HEK293 (cell line): Measurements from ENCODE around the gene BTF3.

ENCODE experiments used
- CTCF ChIA-PET: fragments of 350-600 bp; formaldehyde crosslinking; extraction: SDS; loops from one replicate; lab custom pipeline; 2021; ENCODE audit warnings: antibody characterized with exemption; lab: Yijun Ruan, JAX
- POLR2A ChIA-PET: fragments of 300-600 bp; formaldehyde crosslinking; extraction: SDS; loops from one replicate; lab custom pipeline; 2020; ENCODE audit warnings: antibody characterized with exemption, inconsistent platforms; lab: Yijun Ruan, JAX
- H3K27ac ChIP-seq: fragments of 200-500 bp; sonication (Bioruptor generic); 2 replicates; pipeline ENCODE4 v1.5.1; 2014; ENCODE audit warnings: low read depth, low read length, control low read depth, inconsistent platforms; ENCODE audit errors: extremely low read depth
- H3K36me3 ChIP-seq, 2 experiments: fragments of 200-500 bp in 1 of 2; sonication (Bioruptor generic) in 1 of 2; 1 replicate in 1 of 2; 2 replicates in 1 of 2; pipeline ENCODE4 v1.5.1; 2014 to 2017; ENCODE audit warnings: inconsistent platforms in 2 of 2, low read length in 2 of 2; ENCODE audit not compliant: control insufficient read depth in 2 of 2, insufficient read depth in 1 of 2
- H3K4me1 ChIP-seq: fragments of 200-500 bp; sonication (Bioruptor generic); 2 replicates; pipeline ENCODE4 v1.5.1; 2014; ENCODE audit warnings: mild to moderate bottlenecking, low read length, inconsistent platforms; ENCODE audit not compliant: control insufficient read depth, insufficient read depth
- H3K4me3 ChIP-seq: 2 replicates; pipeline ENCODE4 v1.5.1; 2011; ENCODE audit warnings: low read depth, mild to moderate bottlenecking, control low read depth, low read length, moderate library complexity
- H3K9me3 ChIP-seq: fragments of 200-500 bp; sonication (Bioruptor generic); 2 replicates; pipeline ENCODE4 v1.5.1; 2014; ENCODE audit warnings: low read depth, low read length, inconsistent platforms; ENCODE audit not compliant: control insufficient read depth, insufficient read depth
- GFI1B ChIP-seq: fragments of 450-650 bp; formaldehyde crosslinking; IDR thresholded peaks from 2 replicates; pipeline ENCODE4 v1.5.1; 2016; ENCODE audit warnings: missing biosample characterization, missing genetic modification characterization
- HOXC10 ChIP-seq: sonication (generic); formaldehyde crosslinking; IDR thresholded peaks from 2 replicates; pipeline ENCODE4 v1.8.1; 2023; ENCODE audit warnings: mild to moderate bottlenecking, missing genetic modification reagents
- PRDM1 ChIP-seq: fragments of 450-650 bp; formaldehyde crosslinking; IDR thresholded peaks from 2 replicates; pipeline ENCODE4; 2016; ENCODE audit warnings: missing biosample characterization, missing genetic modification characterization
- SP2 ChIP-seq: fragments of 450-650 bp; formaldehyde crosslinking; IDR thresholded peaks from 2 replicates; pipeline ENCODE4 v1.5.1; 2016; ENCODE audit warnings: missing biosample characterization, missing genetic modification characterization
- SP3 ChIP-seq: fragments of 450-650 bp; formaldehyde crosslinking; IDR thresholded peaks from 2 replicates; pipeline ENCODE4 v1.5.1; 2016; ENCODE audit warnings: missing biosample characterization, missing genetic modification characterization
- ZBTB1 ChIP-seq: fragments of 450-650 bp; formaldehyde crosslinking; IDR thresholded peaks from 2 replicates; pipeline ENCODE4 v1.5.1; 2016; ENCODE audit warnings: missing biosample characterization, missing genetic modification characterization
- ZBTB20 ChIP-seq: fragments of 450-650 bp; formaldehyde crosslinking; IDR thresholded peaks from 2 replicates; pipeline ENCODE4 v1.5.1; 2016; ENCODE audit warnings: missing biosample characterization, missing genetic modification characterization
- ZBTB7A ChIP-seq: fragments of 450-650 bp; formaldehyde crosslinking; IDR thresholded peaks from 2 replicates; pipeline ENCODE4 v1.5.1; 2016; ENCODE audit warnings: low read depth, missing biosample characterization, missing genetic modification characterization
- ZFP69B ChIP-seq: fragments of 450-650 bp; formaldehyde crosslinking; IDR thresholded peaks from 2 replicates; pipeline ENCODE4 v1.5.1; 2016; ENCODE audit warnings: missing biosample characterization, missing genetic modification characterization
- ZNF175 ChIP-seq: fragments of 450-650 bp; formaldehyde crosslinking; IDR thresholded peaks from 2 replicates; pipeline ENCODE4 v1.5.1; 2016; ENCODE audit warnings: missing biosample characterization, missing genetic modification characterization
- ZNF202 ChIP-seq: fragments of 450-650 bp; formaldehyde crosslinking; IDR thresholded peaks from 2 replicates; pipeline ENCODE4 v1.5.1; 2016; ENCODE audit warnings: missing biosample characterization, missing genetic modification characterization, borderline replicate concordance
- ZNF48 ChIP-seq: fragments of 450-650 bp; formaldehyde crosslinking; IDR thresholded peaks from 2 replicates; pipeline ENCODE4 v1.5.1; 2016; ENCODE audit warnings: missing biosample characterization, missing genetic modification characterization
- ZNF549 ChIP-seq: fragments of 450-650 bp; IDR thresholded peaks from 2 replicates; pipeline ENCODE4 v1.5.1; 2018; ENCODE audit warnings: missing biosample characterization, missing genetic modification characterization, mild to moderate bottlenecking, inconsistent platforms, moderate library complexity
- ZNF660 ChIP-seq: fragments of 450-650 bp; IDR thresholded peaks from 2 replicates; pipeline ENCODE4 v1.5.1; 2018; ENCODE audit warnings: missing biosample characterization, mild to moderate bottlenecking, missing genetic modification characterization
- ZNF791 ChIP-seq: fragments of 450-650 bp; formaldehyde crosslinking; IDR thresholded peaks from 2 replicates; pipeline ENCODE4 v1.5.1; 2016; ENCODE audit warnings: missing biosample characterization, missing genetic modification characterization
- ZNF792 ChIP-seq: fragments of 450-650 bp; formaldehyde crosslinking; IDR thresholded peaks from 2 replicates; pipeline ENCODE4 v1.5.1; 2016; ENCODE audit warnings: missing biosample characterization, missing genetic modification characterization
- ZSCAN23 ChIP-seq: fragments of 450-650 bp; formaldehyde crosslinking; IDR thresholded peaks from 2 replicates; pipeline ENCODE4 v1.5.1; 2016; ENCODE audit warnings: missing biosample characterization, missing genetic modification characterization
- TF ChIP-seq, protein P1 (sequence below): fragments of 450-650 bp; formaldehyde crosslinking; IDR thresholded peaks from 2 replicates; pipeline ENCODE4 v1.5.1; 2016; ENCODE audit warnings: missing biosample characterization, missing genetic modification characterization
- TF ChIP-seq, protein P2 (sequence below): fragments of 450-650 bp; formaldehyde crosslinking; conservative IDR thresholded peaks from 2 replicates; pipeline ENCODE4 v1.5.1; 2016; ENCODE audit warnings: low read depth, missing biosample characterization, missing genetic modification characterization
- TF ChIP-seq, protein P3 (sequence below): fragments of 450-650 bp; formaldehyde crosslinking; IDR thresholded peaks from 2 replicates; pipeline ENCODE4 v1.5.1; 2016; ENCODE audit warnings: missing biosample characterization, missing genetic modification characterization
- TF ChIP-seq, protein P4 (sequence below): fragments of 450-650 bp; formaldehyde crosslinking; IDR thresholded peaks from 2 replicates; pipeline ENCODE4 v1.5.1; 2017; ENCODE audit warnings: missing biosample characterization, mild to moderate bottlenecking, missing genetic modification characterization, moderate library complexity
- TF ChIP-seq, protein P5 (sequence below): fragments of 450-650 bp; formaldehyde crosslinking; IDR thresholded peaks from 2 replicates; pipeline ENCODE4 v1.5.1; 2016; ENCODE audit warnings: missing biosample characterization, missing genetic modification characterization
- TF ChIP-seq, protein P6 (sequence below): fragments of 450-650 bp; formaldehyde crosslinking; IDR thresholded peaks from 2 replicates; pipeline ENCODE4 v1.5.1; 2016; ENCODE audit warnings: missing biosample characterization, missing genetic modification characterization, borderline replicate concordance

The BTF3 gene

DNA sequence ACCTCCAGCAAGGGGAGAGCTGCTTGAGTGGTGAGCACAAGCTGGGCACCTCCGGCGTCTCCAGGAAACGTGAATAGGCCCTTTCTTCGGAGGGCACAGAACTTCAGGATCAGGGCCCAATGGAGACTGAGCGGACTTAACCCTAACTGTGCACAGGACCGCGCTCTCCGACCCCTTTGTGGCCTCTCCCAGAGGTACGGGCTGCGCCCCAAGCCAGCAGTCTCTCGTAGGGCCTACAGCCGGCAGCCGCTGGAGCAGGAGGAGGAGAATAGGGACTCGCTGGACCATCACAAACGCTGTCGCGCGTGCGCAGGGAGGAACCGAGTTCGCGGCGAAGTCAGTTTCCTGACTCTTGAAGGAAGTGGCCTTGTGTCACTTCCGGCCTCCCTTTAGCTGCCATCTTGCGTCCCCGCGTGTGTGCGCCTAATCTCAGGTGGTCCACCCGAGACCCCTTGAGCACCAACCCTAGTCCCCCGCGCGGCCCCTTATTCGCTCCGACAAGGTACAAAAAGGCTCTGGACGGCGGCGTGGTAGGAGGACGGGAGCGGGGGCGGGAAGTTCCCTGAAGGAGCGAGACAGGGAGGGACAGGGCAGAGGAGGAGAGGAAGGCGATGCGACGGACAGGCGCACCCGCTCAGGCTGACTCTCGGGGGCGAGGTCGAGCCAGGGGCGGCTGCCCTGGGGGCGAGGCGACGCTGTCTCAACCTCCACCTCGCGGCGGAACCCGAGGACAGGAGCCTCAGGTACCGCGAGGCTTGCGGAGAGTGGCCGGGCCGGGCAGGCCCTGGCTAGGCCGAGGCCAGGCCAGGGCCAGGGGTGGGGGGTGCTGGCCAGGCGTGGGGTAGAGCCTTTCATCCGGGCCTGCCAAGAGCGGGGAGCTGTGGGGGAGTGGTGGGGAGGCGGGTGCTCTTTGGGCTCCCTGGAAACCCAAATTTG, at the start of gene BTF3:
BTF3 (plus strand) TSS at position 386 of the 936 bp plus-strand sequence; CDS start at position 612, 226 bp downstream.
- Histone ChIP-seq H3K9me3 (no peaks in the 10 kb centered on the region), H3K27ac (peak within 1 kb of the TSS; percentile 82), H3K4me3 (peak within 1 kb of the TSS; percentile 100), H3K4me1 (peaks cover 8% of the 10 kb centered on the region), H3K36me3 (peaks cover 30 to 42% of the 10 kb centered on the region in 2 experiments)
- CTCF ChIA-PET, result interaction anchor here (0.5 to 2.3 kb wide), 6 partner anchors 18 to 1189 kb away, joined by 3 to 6 read pairs (median 3); no protein-coding TSS in a partner anchor
- POLR2A ChIA-PET, result interaction anchor here (0.7 to 2.9 kb wide), 7 partner anchors 9 to 282 kb away, joined by 3 to 16 read pairs (median 5); partner anchors contain the start of gene FOXD1
- TF ChIP-seq HOXC10 (no peak), ZBTB20 (peak; percentile 42; the same call in 1 of the 2 replicates), ZBTB7A (tag by site-specific recombination) (peak; percentile 53; the same call in 1 of the 2 replicates), PRDM1 (no peak), SP3 (tag by site-specific recombination) (no peak; the same call in 1 of the 2 replicates), ZNF202 (no peak), ZSCAN23 (no peak), ZNF791 (tag by site-specific recombination) (no peak), GFI1B (tag by site-specific recombination) (no peak), ZBTB1 (tag by site-specific recombination) (no peak), ZNF549 (tag by site-specific recombination) (no peak), ZNF660 (tag by site-specific recombination) (peak; percentile 70; the same call in 1 of the 2 replicates), SP2 (peak; percentile 70), ZFP69B (tag by site-specific recombination) (no peak; the same call in 1 of the 2 replicates), ZNF48 (tag by site-specific recombination) (no peak), ZNF792 (tag by site-specific recombination) (no peak), ZNF175 (tag by site-specific recombination) (no peak)
- TF ChIP-seq, protein P1, sequence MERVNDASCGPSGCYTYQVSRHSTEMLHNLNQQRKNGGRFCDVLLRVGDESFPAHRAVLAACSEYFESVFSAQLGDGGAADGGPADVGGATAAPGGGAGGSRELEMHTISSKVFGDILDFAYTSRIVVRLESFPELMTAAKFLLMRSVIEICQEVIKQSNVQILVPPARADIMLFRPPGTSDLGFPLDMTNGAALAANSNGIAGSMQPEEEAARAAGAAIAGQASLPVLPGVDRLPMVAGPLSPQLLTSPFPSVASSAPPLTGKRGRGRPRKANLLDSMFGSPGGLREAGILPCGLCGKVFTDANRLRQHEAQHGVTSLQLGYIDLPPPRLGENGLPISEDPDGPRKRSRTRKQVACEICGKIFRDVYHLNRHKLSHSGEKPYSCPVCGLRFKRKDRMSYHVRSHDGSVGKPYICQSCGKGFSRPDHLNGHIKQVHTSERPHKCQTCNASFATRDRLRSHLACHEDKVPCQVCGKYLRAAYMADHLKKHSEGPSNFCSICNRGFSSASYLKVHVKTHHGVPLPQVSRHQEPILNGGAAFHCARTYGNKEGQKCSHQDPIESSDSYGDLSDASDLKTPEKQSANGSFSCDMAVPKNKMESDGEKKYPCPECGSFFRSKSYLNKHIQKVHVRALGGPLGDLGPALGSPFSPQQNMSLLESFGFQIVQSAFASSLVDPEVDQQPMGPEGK (tag by site-specific recombination), result 0 out of 2 replicates have a peak, but pooled peaks have one; percentile 13
- TF ChIP-seq, protein P2, sequence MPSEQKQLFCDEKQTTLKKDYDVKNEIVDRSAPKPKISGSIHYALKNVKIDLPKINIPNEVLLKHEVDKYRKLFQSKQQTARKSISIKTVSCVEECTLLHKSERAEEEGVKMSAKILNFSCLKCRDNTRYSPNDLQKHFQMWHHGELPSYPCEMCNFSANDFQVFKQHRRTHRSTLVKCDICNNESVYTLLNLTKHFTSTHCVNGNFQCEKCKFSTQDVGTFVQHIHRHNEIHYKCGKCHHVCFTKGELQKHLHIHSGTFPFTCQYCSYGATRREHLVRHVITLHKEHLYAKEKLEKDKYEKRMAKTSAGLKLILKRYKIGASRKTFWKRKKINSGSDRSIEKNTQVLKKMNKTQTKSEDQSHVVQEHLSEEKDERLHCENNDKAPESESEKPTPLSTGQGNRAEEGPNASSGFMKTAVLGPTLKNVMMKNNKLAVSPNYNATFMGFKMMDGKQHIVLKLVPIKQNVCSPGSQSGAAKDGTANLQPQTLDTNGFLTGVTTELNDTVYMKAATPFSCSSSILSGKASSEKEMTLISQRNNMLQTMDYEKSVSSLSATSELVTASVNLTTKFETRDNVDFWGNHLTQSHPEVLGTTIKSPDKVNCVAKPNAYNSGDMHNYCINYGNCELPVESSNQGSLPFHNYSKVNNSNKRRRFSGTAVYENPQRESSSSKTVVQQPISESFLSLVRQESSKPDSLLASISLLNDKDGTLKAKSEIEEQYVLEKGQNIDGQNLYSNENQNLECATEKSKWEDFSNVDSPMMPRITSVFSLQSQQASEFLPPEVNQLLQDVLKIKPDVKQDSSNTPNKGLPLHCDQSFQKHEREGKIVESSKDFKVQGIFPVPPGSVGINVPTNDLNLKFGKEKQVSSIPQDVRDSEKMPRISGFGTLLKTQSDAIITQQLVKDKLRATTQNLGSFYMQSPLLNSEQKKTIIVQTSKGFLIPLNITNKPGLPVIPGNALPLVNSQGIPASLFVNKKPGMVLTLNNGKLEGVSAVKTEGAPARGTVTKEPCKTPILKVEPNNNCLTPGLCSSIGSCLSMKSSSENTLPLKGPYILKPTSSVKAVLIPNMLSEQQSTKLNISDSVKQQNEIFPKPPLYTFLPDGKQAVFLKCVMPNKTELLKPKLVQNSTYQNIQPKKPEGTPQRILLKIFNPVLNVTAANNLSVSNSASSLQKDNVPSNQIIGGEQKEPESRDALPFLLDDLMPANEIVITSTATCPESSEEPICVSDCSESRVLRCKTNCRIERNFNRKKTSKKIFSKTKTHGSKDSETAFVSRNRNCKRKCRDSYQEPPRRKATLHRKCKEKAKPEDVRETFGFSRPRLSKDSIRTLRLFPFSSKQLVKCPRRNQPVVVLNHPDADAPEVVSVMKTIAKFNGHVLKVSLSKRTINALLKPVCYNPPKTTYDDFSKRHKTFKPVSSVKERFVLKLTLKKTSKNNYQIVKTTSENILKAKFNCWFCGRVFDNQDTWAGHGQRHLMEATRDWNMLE, result no peak; the same call in none of the 2 replicates
- TF ChIP-seq, protein P3, sequence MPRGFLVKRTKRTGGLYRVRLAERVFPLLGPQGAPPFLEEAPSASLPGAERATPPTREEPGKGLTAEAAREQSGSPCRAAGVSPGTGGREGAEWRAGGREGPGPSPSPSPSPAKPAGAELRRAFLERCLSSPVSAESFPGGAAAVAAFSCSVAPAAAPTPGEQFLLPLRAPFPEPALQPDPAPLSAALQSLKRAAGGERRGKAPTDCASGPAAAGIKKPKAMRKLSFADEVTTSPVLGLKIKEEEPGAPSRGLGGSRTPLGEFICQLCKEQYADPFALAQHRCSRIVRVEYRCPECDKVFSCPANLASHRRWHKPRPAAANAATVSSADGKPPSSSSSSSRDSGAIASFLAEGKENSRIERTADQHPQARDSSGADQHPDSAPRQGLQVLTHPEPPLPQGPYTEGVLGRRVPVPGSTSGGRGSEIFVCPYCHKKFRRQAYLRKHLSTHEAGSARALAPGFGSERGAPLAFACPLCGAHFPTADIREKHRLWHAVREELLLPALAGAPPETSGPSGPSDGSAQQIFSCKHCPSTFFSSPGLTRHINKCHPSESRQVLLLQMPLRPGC, result no peak
- TF ChIP-seq, protein P4, sequence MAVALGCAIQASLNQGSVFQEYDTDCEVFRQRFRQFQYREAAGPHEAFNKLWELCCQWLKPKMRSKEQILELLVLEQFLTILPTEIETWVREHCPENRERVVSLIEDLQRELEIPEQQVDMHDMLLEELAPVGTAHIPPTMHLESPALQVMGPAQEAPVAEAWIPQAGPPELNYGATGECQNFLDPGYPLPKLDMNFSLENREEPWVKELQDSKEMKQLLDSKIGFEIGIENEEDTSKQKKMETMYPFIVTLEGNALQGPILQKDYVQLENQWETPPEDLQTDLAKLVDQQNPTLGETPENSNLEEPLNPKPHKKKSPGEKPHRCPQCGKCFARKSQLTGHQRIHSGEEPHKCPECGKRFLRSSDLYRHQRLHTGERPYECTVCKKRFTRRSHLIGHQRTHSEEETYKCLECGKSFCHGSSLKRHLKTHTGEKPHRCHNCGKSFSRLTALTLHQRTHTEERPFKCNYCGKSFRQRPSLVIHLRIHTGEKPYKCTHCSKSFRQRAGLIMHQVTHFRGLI (tag by site-specific recombination), result no peak
- TF ChIP-seq, protein P5, sequence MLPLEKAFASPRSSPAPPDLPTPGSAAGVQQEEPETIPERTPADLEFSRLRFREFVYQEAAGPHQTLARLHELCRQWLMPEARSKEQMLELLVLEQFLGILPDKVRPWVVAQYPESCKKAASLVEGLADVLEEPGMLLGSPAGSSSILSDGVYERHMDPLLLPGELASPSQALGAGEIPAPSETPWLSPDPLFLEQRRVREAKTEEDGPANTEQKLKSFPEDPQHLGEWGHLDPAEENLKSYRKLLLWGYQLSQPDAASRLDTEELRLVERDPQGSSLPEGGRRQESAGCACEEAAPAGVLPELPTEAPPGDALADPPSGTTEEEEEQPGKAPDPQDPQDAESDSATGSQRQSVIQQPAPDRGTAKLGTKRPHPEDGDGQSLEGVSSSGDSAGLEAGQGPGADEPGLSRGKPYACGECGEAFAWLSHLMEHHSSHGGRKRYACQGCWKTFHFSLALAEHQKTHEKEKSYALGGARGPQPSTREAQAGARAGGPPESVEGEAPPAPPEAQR (tag by site-specific recombination), result no peak
- TF ChIP-seq, protein P6, sequence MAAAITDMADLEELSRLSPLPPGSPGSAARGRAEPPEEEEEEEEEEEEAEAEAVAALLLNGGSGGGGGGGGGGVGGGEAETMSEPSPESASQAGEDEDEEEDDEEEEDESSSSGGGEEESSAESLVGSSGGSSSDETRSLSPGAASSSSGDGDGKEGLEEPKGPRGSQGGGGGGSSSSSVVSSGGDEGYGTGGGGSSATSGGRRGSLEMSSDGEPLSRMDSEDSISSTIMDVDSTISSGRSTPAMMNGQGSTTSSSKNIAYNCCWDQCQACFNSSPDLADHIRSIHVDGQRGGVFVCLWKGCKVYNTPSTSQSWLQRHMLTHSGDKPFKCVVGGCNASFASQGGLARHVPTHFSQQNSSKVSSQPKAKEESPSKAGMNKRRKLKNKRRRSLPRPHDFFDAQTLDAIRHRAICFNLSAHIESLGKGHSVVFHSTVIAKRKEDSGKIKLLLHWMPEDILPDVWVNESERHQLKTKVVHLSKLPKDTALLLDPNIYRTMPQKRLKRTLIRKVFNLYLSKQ (tag by site-specific recombination), result no peak
